HG03135 (cell line): ENCODE measurements around the gene FBXO40.

Experiments
- ATAC-seq: cut with Tn5 transposase; IDR thresholded peaks from one replicate; pipeline ENCODE4 v1.9.1; 2021; ENCODE audit warnings: mild to moderate bottlenecking, moderate library complexity; ENCODE audit not compliant: unreplicated experiment

Gene FBXO40

DNA sequence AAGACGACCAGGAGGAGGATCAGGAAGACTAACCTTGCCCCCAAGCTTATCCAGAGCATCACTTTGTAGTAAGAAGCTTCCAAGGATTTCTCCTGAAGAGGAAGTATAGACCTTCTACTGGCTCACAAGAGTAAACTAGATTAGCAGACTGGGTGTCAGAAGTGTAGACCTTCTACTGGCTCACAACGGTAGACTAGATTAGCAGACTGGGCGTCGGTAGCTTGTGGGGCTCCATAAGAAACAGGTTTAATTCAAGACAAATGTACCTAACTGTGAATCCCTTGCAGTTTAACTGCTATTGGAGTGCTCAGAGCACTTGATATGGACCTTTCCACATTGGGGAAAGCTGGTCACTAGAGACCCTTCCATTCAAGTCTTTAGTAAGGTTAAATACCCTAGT is 12.9 kb downstream of the FBXO40 start:
- ATAC-seq: no peak

DNA sequence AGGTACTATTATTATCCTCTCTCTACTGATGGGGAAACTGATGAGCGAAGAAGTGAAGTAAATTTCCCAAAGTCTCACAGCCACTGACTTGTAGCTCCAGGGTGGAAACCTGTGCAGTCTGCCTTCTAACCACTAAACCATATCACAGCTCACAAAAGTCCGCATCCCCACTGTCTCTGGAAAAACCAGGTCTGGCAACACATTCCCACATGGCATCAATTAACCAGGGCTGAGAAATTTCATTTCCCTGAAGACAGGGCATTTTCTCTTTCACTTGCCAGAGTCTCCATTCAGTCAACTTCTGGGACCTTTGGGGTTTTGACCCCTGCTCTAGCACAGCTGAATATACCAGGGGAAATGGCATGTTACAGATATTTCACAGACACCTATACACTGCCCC is 26.5 kb downstream of the FBXO40 start:
- no peak for ATAC-seq

DNA sequence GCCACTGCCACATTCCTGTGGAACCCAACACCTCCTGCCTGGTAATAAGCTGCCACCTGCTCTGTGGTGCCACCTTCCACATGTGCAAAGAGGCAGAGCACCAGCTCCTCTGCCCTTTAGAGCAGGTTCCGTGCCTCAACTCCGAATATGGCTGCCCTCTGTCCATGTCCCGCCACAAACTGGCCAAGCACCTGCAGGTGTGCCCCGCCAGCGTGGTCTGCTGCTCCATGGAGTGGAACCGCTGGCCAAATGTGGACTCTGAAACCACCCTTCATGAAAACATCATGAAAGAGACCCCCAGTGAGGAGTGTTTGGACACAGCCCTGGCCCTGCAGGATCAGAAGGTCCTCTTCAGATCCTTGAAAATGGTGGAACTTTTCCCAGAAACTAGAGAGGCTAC is 28.3 kb downstream of the FBXO40 start:
- ATAC-seq: no peak

DNA sequence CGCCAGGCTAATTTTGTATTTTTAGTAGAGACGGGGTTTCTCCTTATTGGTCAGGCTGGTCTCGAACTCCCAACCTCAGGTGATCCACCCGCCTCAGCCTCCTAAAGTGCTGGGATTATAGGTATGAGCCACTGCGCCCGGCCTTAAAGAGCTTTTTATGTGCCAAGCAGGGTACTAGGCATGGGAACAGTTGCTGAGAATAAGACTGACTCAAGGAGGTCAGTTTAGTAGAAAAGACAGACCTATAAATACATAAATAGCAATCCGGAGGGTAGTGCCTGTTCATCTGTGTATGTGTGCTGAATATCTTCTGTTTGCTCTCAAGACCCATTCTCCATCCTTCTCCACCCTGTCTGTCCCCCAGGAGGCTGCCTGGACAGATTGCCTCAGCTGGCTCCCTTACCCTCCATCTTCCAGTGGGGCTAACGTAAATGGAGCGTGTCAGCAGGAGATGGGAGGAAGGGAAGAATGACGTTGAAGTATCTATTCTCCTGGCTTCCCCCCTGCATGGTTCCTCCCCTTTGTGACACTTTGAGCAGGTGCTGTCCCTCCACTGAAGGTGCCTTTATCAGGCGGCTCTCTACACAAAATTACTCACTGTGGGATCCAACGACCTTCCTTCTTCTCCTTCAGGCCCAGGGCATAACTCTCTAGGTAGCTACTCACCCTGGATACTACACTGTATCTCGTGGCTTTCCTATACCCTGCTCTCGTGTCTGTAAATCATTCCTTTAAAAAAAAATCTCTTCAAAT is 31.1 kb downstream of the FBXO40 start:
- ATAC-seq: no peak

DNA sequence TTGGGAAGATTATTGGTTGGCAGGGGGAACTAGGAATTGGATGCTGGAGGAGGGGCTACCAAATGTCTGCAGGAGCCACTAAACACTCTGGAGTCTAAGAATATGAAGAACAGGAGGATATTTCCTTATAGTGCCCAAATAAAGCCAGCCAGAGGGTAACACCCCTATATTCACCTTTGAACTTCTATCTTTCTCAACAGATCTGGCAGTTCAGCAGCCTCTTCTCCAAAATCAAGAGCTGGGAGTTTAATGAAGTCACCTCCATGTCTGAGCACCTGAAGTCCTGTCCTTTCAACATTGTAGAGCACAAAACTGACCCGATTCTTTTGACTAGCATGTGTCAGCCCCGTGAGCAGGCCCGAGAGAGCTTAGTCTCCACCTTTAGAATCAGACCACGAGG is 33.3 kb downstream of the FBXO40 start:
- no peak for ATAC-seq

DNA sequence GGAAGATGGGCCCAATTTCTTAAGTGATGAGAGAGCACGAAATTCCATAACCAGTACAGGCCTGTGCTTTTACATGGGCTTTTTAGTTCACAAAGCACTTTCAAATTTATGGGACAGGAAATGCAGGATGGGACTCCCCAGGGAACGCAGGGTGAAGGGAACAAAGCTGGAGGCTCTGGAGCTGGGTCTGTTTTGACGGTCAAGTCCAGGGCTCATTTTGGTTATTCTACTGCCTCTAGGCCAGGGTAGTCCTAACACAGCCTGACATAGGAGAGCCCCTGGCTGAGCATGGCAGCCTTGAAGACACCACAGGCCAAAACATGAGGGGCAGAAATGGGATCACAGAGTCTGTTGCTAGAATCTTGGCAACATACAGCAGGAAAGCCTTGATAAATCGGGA is 34.0 kb downstream of the FBXO40 start:
- ATAC-seq: no peak

DNA sequence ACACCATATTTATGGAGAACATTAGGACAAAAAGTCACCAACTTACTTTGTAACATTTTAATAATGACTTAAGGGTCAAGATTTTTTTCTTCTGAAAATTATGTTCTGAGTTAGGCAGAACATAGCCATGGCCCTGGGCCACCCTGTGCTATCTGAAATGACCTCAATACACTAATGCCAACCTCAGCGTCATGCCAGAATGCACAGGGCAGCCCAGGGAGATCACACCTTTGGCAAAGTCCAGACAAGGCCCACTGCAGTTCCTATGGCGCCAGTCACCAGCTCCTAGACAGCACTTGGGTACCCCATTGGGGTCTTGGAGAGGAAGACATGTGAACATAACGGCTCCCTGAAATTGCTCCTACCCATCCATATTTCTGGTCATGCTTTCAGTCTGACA is 34.4 kb downstream of the FBXO40 start:
- no peak for ATAC-seq

DNA sequence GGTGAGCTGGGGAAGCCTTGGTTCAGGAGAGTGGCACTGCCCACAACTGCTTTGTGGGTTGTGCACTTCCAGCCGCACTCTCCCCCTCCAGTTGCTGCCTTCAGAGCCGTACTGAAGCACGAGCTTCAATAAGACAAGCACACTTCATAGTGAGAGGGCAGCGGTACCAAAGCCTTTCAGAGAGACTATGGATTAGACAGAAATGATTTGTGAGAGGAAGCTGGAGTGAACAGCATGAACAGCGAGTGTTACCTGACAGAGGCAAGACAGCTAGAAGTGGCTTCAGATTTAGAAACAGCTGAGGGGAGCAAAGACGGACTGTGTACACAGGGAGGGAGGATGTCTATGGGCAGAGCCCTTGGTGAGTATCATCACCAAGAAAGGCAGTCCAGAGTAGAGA is 36.4 kb downstream of the FBXO40 start:
- ATAC-seq: no peak

DNA sequence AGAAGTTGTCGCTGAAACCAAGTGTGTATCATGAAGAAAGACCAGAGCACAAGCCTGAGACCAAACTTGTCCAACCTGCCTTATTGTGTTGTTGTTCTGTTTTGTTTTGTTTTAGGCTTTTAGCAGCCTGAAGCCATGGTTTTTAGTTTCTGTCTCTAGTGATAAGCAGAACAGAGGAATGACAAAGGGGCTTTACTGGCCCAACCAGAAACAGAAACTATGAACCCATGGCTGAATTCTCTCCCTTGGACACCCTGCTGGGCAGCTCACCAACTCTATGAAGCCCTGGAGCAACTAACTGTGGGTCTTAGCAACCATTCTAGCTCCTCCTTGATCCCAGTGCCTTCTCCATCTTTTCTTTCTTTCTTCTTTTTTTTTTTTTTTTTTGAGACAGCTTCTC is 37.2 kb downstream of the FBXO40 start:
- no peak for ATAC-seq

DNA sequence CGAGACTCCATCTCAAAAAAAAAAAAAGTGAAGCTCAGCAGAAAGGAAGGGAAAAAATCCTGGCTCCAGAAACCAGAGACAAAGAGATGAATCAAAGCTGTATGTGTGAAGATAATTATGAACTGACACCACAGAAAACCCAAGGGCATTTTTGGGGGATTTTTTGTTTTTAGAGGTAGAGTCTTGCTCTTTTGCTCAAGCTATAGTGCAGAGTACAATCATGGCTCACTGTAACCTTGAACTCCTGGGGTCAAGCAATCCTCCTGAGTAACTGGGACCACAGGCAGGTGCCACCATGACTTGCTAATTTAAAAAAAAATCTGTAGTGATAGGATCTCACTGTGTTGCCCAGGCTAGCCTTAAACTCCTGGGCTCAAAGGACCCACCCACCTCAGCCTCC is 44.7 kb downstream of the FBXO40 start:
- ATAC-seq: no peak

DNA sequence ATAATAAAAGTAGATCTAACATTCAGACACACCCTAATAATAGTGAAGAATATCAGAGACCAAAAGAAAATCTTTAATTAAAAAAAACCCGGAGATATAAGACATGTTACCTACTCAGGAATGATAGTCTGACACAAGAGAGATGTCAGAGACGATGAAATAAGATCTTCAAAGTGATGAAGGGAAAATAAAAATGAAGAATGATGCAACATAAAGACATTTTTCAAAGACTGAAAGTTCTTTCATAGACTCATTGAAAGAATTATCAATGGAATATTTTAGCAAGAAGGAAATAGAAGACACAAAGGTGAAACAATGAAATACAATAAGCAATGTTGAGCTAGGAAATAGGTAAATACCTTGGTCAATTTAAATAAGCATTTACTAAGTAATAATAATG is 47.9 kb downstream of the FBXO40 start:
- ATAC-seq: no peak

DNA sequence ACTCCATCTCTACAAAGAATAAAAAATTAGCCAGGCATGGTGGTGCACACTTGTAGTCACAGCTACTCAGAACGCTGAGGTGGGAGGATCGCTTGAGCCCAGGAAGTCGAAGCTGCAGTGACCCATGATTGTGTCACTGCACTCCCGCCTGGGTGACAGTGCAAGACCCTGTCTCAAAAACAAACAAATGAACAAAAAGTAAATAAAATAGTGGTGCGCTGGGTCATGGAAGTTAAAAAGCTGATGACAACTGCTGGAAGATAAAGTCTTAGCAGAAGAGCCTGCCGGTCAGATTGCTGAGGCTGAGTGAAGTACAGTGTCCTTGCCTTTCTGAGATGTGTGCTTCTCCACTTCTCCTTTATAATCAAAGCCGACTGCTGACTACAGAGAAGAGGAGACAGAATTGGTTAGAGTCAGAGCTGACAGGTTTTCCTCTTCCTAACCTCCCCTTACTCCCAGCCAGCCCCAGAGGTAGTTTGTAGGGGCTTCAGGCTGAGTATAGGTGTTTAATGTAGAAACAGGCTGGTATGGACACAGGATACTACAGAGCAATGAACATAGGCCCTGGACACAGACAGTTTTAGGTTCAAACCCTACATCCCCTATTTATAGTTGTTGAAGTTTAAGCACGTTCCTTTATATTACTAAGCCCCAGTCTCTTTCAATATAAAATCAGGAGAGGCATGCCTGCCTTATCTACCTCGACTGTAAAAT is 49.6 kb downstream of the FBXO40 start:
- ATAC-seq: no peak

DNA sequence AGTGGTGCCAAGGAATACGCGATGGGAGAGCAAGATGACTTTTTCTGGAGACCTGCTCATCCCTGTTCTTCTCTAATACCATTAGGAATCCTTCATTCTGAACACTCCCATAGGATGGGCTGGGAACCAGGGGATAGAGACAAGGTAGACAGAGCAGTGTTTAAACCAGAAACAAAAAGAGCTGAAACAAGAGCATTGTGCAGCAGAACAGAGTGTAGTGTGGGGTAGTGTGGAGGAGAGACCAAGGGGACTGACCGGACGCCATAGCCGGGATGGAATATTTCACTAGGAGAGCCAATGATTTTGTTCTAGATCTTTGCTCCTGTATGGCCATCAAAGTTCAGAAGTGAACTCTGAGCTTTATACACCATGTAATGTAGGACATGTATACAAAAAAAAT is 51.9 kb downstream of the FBXO40 start:
- no peak for ATAC-seq

DNA sequence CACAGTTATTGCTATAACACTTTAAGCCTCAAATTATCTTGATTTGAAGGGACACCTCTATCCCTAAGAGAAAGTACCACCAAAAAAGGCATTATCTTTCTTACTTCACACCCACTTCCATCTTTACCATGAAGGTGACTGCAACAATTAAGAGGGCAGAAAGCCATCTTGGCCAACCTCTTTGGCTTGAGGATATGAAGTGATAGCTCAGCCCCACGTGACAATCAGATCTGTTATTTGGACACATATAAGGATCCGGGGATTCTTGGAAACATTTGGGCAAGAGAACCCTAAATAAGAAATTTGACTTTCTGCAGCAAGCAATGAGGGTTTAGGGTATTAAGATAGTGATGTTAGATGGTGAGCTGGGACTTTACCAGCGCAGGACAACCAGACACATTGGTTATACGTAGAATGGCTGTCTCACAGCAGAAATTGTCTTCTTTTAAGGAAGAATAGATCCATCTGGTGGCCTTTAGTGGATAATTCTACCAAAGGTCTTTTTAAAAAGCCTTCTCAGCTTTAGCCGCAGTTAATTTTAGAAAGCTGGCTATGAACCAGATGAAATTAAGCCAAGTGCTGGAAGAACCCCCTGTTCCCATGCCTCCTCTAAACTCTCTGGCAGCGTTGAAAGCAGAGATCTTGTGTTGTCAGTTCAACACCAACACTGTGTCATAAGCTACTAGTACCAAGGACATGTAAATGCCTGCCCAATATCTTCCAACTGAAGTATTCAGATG is 55.2 kb downstream of the FBXO40 start:
- no peak for ATAC-seq

DNA sequence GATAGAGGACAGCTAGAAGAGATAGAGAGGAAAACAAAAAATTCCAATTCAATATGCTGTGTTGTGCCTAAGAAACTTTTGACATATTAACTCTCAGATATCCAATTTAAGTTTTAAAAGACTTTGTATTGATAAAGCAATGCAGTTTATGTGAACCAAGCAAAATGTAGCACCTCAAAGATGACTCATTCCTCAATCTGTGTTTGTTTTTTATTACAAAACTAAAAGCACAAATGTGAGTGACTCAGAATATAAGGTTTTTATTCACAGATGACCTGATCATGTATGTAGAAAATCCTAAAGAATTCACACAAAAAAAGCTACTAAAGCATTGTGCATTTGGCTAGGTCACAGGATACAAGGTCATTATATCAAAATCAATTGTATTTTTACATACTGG is 56.5 kb downstream of the FBXO40 start:
- ATAC-seq: no peak

DNA sequence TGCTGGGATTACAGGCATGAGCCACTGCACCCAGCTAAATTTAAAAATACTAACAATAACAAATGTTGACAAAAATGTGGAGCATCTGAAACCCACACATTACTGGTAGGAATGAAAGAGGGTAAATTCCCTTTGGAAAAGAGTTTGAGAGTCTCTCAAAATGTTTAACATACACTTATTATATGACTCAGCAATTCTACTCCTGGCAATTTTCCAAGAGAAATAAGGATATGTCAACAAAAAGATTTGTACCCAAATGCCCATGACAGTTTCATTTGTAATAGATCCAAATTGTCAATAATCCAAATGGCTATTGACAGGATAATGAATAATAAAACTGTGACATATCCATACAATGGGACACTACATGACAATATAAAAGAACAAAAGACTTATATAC is 58.5 kb downstream of the FBXO40 start:
- no peak for ATAC-seq

DNA sequence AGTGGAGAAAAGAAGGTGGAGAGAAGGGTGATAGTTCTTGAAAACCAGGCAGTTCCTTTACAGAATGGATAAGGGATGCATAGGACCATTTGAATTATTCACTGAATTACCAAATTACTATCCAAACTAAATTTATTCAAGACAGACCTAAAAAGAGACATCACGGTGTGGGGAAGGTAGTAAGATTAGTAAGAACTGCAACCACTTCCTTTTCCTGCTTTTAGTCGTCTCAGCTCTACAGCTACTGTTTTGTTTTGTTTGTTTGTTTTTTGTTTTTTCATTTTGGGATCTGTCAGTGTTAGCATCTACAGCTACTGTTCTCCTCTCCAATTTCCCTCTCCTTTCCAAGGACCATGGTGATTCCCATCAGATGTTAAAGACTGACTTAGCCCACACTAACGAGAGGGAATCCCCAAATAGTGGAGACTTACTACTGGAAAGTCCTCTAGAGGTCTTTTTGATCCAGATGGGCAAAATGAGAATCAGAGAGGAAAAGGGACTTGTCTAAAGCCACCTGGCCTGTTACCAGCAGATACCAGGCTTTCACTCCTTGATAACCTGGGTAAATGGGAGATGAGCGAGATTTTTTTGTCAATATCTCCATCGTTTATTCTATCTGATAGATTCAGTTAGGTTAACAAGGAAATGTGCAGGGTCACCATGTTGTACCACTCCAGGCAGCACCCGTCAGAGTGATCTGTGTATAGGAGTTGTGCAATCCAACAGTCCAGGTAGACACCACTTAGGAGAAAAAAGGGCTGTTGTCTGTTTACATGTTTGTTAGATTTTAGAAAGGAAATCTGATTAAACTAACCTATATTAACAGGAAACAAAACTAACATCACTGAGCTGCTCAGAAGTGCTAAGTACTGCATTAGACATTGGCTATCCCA is 61.6 kb downstream of the FBXO40 start:
- no peak for ATAC-seq

DNA sequence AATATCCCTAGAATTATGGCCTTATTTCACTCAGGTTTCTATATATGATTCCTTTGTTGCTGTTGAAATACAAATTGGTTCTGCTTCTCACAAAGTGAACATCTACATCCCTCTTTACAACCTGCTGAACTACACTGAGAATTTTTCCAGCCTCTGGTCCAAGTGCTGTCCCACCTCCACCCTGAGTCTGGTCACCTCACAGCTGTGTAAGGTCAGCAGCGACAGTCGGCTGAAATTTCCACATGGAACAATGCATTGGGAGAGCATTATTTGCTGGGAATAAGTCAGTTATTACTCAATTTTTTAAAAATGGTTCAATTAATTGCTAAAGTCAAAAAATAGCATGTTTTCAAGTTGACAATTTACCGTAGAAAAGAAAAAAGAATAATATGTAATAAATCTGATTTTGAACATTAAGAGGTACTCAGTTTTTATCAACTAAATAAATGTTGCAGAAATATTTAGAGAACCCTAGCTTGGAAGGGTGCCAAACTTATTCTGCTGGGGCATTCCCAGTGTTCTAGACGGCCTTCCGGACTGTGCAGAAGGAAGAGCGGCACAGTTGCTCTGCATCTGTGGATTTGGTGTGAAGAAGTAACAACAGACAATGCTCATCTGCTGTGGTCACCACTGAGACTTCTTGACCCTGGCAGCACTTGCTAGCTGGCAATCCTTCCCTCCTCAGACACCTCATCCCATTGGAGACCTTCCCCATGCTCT is 65.7 kb downstream of the FBXO40 start:
- ATAC-seq: no peak

DNA sequence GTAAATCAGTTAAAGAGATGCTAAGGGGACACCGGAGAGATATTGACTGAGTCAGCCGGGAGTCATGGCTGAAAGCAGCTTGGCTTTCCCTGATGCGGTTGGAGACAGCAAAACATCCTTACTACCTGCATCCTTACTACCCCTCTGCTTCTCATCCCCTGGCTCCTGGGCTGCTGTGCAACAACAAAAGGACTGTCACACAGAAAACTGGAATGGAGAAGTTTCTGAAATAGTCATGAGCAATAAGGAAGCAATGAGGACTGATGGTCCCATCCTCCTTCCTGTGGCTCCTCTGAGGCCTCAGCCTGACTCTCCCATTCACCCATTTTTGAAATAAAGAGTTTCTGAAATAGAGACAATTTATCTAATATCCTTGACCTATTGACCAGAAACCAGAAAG is 66.4 kb downstream of the FBXO40 start:
- ATAC-seq: no peak
